ENCODE data around the gene RAC2.

- TF ChIP-seq POLR2A (IDR thresholded peaks at IDR 0.05; ENCODE audit: low read depth, low read length) (no peak), POLR2AphosphoS5 (IDR thresholded peaks at IDR 0.05; ENCODE audit: low read depth, low read length) (no peak), TAF1 (IDR thresholded peaks at IDR 0.05; ENCODE audit: borderline replicate concordance, low read depth, low read length) (no peak)
Measured at GRCh38 chr22:37228106-37229011, 15.7 kb downstream of the RAC2 start.
